Measurements from ENCODE around the gene MANSC1.
"Not testable (repeated sequence)": the region's sequence is repeated elsewhere in the genome, so short reads cannot be mapped to it uniquely, and the experiment has no call there.

The MANSC1 gene

GRCh38 chr12:12323591-12323990, 26.5 kb downstream of the MANSC1 start:
- DNase-seq (ENCODE audit: low spot score): no peak
- Histone ChIP-seq H3K4me3 (no peak overlapping the region), H3K27ac (no peak overlapping the region)
- TF ChIP-seq, protein P1, sequence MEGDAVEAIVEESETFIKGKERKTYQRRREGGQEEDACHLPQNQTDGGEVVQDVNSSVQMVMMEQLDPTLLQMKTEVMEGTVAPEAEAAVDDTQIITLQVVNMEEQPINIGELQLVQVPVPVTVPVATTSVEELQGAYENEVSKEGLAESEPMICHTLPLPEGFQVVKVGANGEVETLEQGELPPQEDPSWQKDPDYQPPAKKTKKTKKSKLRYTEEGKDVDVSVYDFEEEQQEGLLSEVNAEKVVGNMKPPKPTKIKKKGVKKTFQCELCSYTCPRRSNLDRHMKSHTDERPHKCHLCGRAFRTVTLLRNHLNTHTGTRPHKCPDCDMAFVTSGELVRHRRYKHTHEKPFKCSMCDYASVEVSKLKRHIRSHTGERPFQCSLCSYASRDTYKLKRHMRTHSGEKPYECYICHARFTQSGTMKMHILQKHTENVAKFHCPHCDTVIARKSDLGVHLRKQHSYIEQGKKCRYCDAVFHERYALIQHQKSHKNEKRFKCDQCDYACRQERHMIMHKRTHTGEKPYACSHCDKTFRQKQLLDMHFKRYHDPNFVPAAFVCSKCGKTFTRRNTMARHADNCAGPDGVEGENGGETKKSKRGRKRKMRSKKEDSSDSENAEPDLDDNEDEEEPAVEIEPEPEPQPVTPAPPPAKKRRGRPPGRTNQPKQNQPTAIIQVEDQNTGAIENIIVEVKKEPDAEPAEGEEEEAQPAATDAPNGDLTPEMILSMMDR (IDR thresholded peaks at IDR 0.05): no peak

GRCh38 chr12:12323118-12323517, 26.9 kb downstream of the MANSC1 start:
- Histone ChIP-seq H3K4me3 (no peak overlapping the region), H3K27ac (no peak overlapping the region)
- no peak for DNase-seq (ENCODE audit: low spot score)
- TF ChIP-seq, protein P1 (IDR thresholded peaks at IDR 0.05): no peak

GRCh38 chr12:12319451-12320183, 30.4 kb downstream of the MANSC1 start:
- DNase-seq (ENCODE audit: low spot score): no peak
- peak overlapping the region in 1 of 2 donors; percentile 24 for H3K27ac ChIP-seq
- peak overlapping the region; percentile 20 for H3K4me3 ChIP-seq
- TF ChIP-seq, protein P1 (IDR thresholded peaks at IDR 0.05): no peak

DNA sequence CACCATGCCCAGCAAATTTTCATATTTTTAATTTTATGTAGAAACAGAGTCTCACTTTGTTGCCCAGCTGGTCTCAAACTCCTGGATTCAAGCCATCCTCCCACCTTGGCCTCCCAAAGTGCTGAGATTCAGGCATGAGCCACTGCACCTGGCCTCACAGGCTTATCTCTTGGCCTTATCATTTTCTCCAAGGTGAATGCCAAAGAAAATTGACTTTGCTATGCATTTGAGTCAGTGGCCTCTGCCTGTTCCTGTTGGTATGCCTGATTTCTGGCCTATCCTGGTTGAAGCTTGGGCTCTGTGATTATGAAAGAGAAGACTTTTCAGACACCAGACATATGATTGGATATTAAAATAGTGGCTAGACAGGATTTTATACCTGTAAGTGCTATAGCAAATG, 34.2 kb downstream of the MANSC1 start:
- TF ChIP-seq, protein P1 (IDR thresholded peaks at IDR 0.05): no peak
- H3K27ac ChIP-seq: no peak overlapping the region
- no peak for DNase-seq (ENCODE audit: low spot score)
- no peak overlapping the region for H3K4me3 ChIP-seq

GRCh38 chr12:12310695-12311094, 39.3 kb downstream of the MANSC1 start:
- H3K27ac ChIP-seq; DNase-seq (ENCODE audit: low spot score); H3K4me3 ChIP-seq: not testable (repeated sequence)

DNA sequence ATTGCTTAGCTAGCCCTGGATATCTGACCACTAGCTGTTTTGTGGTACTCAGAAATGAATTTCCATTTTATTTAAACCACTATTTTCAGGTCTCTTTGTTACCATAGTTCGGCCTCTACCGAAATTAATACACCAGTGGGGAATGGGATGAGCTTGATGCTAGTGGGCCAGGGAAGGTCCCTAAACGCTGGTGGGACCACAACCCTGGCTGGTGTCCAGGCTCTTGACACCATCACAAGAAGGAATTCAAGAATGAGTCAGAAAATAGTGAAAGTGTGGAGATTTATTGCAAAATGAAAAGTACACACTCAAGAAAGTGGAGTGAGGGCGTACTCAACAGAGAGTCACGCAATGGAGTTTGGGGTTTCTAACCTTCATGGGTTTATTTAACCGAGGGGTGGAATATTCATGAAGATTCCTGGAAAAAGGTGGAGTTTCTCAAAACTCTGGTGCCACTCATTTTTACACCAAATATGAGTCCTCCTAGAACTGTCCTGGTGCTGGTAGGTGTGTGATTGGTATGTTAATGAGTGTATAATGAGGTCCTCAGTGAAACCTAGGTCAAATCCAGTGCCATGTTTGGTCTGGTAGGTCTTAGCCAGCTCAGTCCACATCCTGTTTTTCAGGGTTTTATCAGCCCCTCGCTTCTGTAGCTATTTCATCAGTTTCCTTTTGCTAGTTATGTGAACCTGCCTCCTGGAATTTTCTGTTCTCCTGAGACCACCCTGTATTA, 44.3 kb downstream of the MANSC1 start:
- TF ChIP-seq, protein P1 (IDR thresholded peaks at IDR 0.05): no peak
- Histone ChIP-seq H3K27ac (no peak overlapping the region), H3K4me3 (no peak overlapping the region)
- no peak for DNase-seq (ENCODE audit: low spot score)

GRCh38 chr12:12302976-12303375, 47.1 kb downstream of the MANSC1 start:
- TF ChIP-seq, protein P1 (IDR thresholded peaks at IDR 0.05): no peak
- Histone ChIP-seq H3K4me3 (no peak overlapping the region), H3K27ac (no peak overlapping the region)
- no peak for DNase-seq (ENCODE audit: low spot score)
